ENCODE measurements around the gene ZNF181. TPM values are rescaled to one million over a fixed set of nuclear protein-coding genes. Genes with fewer than 3 reads are reported as not detected.
"Not testable (repeated sequence)": the region's sequence is repeated elsewhere in the genome, so short reads cannot be mapped to it uniquely, and the experiment has no call there.

The ZNF181 gene
- 1 to 10 TPM; 6.2 to 7.2 TPM for total RNA-seq

GRCh38 chr19:34733746-34734536 is at the start of gene ZNF181:
Gene ZNF181 (plus strand): TSS chr19:34734243. CDS start chr19:34735038, 795 bp downstream.
- no peaks in the 10 kb centered on the region for H3K36me3 ChIP-seq
- intact Hi-C loops (cut with DNase I) = loop anchor here (2.0 to 5.0 kb wide), 2 partner anchors 39 to 57 kb away; partner anchors contain the start of genes SCGB2B2, ZNF302 and ZNF599
- peak within 1 kb of the TSS; percentile 82 to 84 for H3K9ac ChIP-seq (ENCODE audit: low read depth in 2 of 2, low read length in 2 of 2)
- peak within 1 kb of the TSS; percentile 48 for H3K4me3 ChIP-seq
- H3K4me1 ChIP-seq = no peaks in the 10 kb centered on the region
- peak; percentile 92 for DNase-seq
- peak within 1 kb of the TSS; percentile 86 for H3K27ac ChIP-seq
- H3K9me3 ChIP-seq = no peaks in the 10 kb centered on the region
- TF ChIP-seq, protein P1, sequence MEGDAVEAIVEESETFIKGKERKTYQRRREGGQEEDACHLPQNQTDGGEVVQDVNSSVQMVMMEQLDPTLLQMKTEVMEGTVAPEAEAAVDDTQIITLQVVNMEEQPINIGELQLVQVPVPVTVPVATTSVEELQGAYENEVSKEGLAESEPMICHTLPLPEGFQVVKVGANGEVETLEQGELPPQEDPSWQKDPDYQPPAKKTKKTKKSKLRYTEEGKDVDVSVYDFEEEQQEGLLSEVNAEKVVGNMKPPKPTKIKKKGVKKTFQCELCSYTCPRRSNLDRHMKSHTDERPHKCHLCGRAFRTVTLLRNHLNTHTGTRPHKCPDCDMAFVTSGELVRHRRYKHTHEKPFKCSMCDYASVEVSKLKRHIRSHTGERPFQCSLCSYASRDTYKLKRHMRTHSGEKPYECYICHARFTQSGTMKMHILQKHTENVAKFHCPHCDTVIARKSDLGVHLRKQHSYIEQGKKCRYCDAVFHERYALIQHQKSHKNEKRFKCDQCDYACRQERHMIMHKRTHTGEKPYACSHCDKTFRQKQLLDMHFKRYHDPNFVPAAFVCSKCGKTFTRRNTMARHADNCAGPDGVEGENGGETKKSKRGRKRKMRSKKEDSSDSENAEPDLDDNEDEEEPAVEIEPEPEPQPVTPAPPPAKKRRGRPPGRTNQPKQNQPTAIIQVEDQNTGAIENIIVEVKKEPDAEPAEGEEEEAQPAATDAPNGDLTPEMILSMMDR (IDR thresholded peaks at IDR 0.05) = no peak
- H3K27me3 ChIP-seq = no peaks in the 10 kb centered on the region

GRCh38 chr19:34685266-34685665 is 48.8 kb upstream of the ZNF181 start:
- intact Hi-C loops (cut with DNase I); H3K27me3 ChIP-seq; H3K4me3 ChIP-seq; H3K9ac ChIP-seq (ENCODE audit: low read depth in 2 of 2, low read length in 2 of 2); H3K4me1 ChIP-seq; H3K9me3 ChIP-seq; DNase-seq; H3K27ac ChIP-seq: not testable (repeated sequence)
- H3K36me3 ChIP-seq = peaks cover 12% of the 10 kb centered on the region

GRCh38 chr19:34686455-34686854 is 47.6 kb upstream of the ZNF181 start:
- TF ChIP-seq, protein P1 (IDR thresholded peaks at IDR 0.05) = no peak
- Histone ChIP-seq H3K9me3 (no peaks in the 10 kb centered on the region), H3K9ac (ENCODE audit: low read depth in 2 of 2, low read length in 2 of 2) (no peak overlapping the region)

DNA sequence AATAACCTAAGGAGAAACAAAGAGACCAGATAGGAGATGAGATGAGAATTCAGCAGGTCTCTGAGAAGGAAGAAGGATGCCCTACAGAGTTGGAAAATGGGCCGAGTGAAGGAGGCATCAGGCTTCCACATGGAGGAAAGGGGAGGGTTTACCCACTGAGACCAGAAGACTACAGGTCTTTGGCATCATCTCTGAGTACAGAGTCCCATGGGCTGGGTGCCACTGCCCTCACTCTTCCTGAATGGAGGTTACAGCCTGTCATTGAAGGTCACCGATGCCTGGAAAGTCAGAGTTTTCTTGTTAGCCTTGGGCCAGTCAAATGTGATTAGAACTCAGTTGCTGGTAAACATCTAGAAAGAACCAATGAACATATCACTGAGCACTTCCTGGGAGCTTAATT is 46.7 kb upstream of the ZNF181 start:
- Histone ChIP-seq H3K27me3 (no peaks in the 10 kb centered on the region), H3K9ac (ENCODE audit: low read depth in 2 of 2, low read length in 2 of 2) (no peak overlapping the region), H3K36me3 (peaks cover 12% of the 10 kb centered on the region), H3K9me3 (no peaks in the 10 kb centered on the region), H3K4me3 (no peak overlapping the region), H3K27ac (no peak overlapping the region), H3K4me1 (no peaks in the 10 kb centered on the region)
- TF ChIP-seq, protein P1 (IDR thresholded peaks at IDR 0.05) = no peak
- no peak for DNase-seq
- intact Hi-C loops (cut with DNase I) = no loop called here

More at GRCh38 chr19:34686455-34686854, 47.6 kb upstream of the ZNF181 start:
- no peak overlapping the region for H3K4me3 ChIP-seq
- no peak for DNase-seq
- H3K27me3 ChIP-seq = no peaks in the 10 kb centered on the region
- H3K36me3 ChIP-seq = peaks cover 12% of the 10 kb centered on the region
- H3K4me1 ChIP-seq = no peaks in the 10 kb centered on the region
- no peak overlapping the region for H3K27ac ChIP-seq
- intact Hi-C loops (cut with DNase I) = no loop called here

DNA sequence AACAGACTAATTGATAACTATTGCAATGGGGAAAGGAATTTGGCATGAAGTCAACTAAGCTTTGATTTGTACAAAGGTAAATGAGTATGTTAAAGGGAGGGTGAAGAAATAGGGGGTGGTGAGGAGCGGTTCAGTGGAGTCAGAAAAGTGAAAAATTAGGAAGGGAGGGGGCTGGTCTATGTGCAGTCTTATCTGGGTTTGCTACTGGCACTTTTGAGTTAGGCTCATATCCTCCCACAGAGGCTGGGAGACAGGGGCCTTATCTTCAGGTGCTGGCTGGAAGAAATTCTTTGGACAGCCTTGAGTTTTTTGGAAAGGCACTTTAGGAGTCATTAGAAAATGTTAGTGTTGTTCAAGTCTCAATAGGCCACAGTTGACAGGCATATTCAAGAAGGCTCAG is 45.5 kb upstream of the ZNF181 start:
- peaks cover 3% of the 10 kb centered on the region for H3K36me3 ChIP-seq
- H3K4me1 ChIP-seq = no peaks in the 10 kb centered on the region
- H3K4me3 ChIP-seq = no peak overlapping the region
- DNase-seq = no peak
- TF ChIP-seq, protein P1 (IDR thresholded peaks at IDR 0.05) = no peak
- no peak overlapping the region for H3K27ac ChIP-seq
- H3K9me3 ChIP-seq = no peaks in the 10 kb centered on the region
- no peak overlapping the region for H3K9ac ChIP-seq (ENCODE audit: low read depth in 2 of 2, low read length in 2 of 2)
- intact Hi-C loops (cut with DNase I) = no loop called here
- no peaks in the 10 kb centered on the region for H3K27me3 ChIP-seq

DNA sequence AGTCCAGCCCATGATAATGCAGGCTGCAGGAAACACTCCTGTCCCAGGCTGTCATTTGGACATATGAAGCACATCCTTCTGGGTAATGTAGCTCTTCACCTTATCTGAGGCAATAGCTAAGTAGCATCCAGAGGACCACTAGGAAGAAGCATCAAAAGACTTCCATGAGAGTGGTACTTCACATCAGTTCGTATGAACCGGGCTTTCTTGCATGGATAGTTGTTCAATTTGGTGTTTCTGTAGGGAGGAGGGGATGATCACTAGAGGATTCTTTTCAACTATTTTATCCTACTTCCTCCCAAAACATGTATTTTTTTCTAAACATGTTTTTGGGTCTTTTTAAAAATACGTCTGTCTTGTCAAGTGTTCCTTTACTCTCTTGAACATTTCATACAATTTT is 43.7 kb upstream of the ZNF181 start:
- Histone ChIP-seq H3K36me3 (no peaks in the 10 kb centered on the region), H3K27me3 (no peaks in the 10 kb centered on the region), H3K4me3 (no peak overlapping the region), H3K4me1 (no peaks in the 10 kb centered on the region), H3K9ac (ENCODE audit: low read depth in 2 of 2, low read length in 2 of 2) (no peak overlapping the region), H3K9me3 (no peaks in the 10 kb centered on the region), H3K27ac (no peak overlapping the region)
- no peak for DNase-seq
- TF ChIP-seq, protein P1 (IDR thresholded peaks at IDR 0.05) = no peak
- intact Hi-C loops (cut with DNase I) = no loop called here
